Endothelial cell of umbilical vein (primary cell): ENCODE results near the gene UST.

Experiments
- MYC ChIP-seq: IDR thresholded peaks from one replicate; pipeline ENCODE4 v1.6.1; 2011; ENCODE audit warnings: mild to moderate bottlenecking, low read depth, low read length
- POLR2AphosphoS5 ChIP-seq: IDR thresholded peaks from 2 replicates; pipeline ENCODE4 v1.6.1; 2012; ENCODE audit warnings: low read depth, mild to moderate bottlenecking, control low read depth, low read length, moderate library complexity; ENCODE audit not compliant: insufficient read depth
- TF ChIP-seq, protein P1 (sequence below), 2 donors: IDR thresholded peaks; 1 replicate in 1 of 2; 2 replicates in 1 of 2; pipeline ENCODE4 v1.5.1; 2011; ENCODE audit warnings: low read length in 2 of 2, mild to moderate bottlenecking in 2 of 2, moderate library complexity in 2 of 2, control low read depth in 1 of 2, inconsistent platforms in 1 of 2, low read depth in 1 of 2; ENCODE audit not compliant: insufficient read depth in 1 of 2; ENCODE audit errors: extremely low read depth in 1 of 2

DNA sequence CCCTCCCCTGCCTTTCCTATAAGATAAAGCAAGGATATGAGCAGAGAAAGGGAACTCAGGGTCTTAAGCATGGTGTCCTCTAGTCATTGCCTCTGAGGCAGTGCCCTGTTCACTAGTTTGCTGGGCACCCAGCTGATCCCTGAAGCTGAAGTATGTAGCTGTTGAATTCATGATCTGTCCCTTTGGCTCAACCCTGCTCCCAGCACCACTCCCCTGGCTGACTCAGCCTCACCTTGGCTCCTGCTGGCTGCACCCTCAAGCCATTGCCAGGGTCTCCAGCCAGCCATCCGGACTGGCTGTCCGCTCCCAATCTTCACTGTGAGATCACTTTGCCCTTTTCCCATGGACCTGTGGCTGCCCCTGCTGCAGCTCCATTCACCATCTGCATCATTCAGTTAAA lies 25.9 kb upstream of the UST start:
- TF ChIP-seq, protein P1, sequence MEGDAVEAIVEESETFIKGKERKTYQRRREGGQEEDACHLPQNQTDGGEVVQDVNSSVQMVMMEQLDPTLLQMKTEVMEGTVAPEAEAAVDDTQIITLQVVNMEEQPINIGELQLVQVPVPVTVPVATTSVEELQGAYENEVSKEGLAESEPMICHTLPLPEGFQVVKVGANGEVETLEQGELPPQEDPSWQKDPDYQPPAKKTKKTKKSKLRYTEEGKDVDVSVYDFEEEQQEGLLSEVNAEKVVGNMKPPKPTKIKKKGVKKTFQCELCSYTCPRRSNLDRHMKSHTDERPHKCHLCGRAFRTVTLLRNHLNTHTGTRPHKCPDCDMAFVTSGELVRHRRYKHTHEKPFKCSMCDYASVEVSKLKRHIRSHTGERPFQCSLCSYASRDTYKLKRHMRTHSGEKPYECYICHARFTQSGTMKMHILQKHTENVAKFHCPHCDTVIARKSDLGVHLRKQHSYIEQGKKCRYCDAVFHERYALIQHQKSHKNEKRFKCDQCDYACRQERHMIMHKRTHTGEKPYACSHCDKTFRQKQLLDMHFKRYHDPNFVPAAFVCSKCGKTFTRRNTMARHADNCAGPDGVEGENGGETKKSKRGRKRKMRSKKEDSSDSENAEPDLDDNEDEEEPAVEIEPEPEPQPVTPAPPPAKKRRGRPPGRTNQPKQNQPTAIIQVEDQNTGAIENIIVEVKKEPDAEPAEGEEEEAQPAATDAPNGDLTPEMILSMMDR (IDR thresholded peaks at IDR 0.05; ENCODE audit: extremely low read depth in 1 of 2, insufficient read depth in 1 of 2, low read depth in 1 of 2, low read length in 2 of 2), result no peak
- no peak for TF ChIP-seq POLR2AphosphoS5
- TF ChIP-seq MYC, result no peak
